ENCODE measurements around the gene ABR. TPM values are rescaled to one million over a fixed set of nuclear protein-coding genes. Genes with fewer than 3 reads are reported as not detected.

ABR gene
- total RNA-seq, 1 donor: 156 TPM

DNA sequence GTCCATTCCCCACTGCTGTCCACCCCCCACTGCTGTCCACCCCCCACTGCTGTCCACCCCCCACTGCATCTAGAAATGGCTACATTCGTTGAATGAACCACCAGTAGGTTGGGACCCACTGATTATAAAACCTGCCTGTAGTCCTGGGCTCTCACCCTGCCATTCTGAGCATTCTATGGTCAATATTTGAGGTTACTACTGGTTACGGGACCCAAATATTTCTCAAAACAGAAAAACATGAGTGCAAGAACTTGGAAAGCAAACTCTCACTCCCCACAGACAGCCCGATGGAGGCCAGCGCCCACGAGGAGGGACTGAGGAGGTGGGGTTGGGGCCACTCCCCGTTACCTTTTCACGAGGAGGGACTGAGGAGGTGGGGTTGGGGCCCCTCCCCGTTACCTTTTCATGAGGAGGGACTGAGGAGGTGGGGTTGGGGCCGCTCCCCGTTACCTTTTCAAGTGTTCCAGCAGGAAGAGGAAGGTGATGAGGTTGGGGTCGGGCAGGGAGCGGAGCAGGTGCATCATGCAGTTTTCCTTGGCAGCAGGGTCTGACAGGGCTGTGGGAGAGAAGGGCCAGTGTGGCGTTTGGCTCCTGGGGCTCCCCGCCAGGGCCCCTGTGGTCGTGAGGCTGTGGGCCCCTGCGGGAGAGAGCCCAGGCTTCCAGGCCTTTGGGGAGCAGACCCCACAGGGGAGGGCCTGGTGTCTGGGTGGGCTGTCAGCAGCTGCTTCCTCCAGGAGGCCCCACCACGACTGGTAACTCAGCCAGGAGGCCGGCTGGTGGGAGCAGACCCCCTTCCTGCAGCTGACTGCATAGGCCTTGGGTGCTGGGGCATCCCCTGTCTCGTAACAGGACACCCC lies 170.3 kb downstream of the ABR start:
- Histone ChIP-seq H3K27ac (ENCODE audit: low read depth, low read length) (no peak overlapping the region), H3K9me3 (ENCODE audit: low read depth, low read length) (no peaks in the 10 kb centered on the region), H3K4me1 (ENCODE audit: insufficient read depth, low read length) (peaks cover 9% of the 10 kb centered on the region), H3K4me3 (ENCODE audit: insufficient read depth, low read length) (no peak overlapping the region), H3K36me3 (ENCODE audit: insufficient read depth, low read length) (peaks cover 29% of the 10 kb centered on the region), H2AFZ (ENCODE audit: low read length) (no peak overlapping the region), H3K4me2 (ENCODE audit: insufficient read depth, low read length) (no peak overlapping the region), H4K20me1 (ENCODE audit: insufficient read depth, low read length) (peaks cover 9% of the 10 kb centered on the region), H3K27me3 (ENCODE audit: insufficient read depth, low read length) (no peaks in the 10 kb centered on the region), H3K79me2 (ENCODE audit: insufficient read depth, low read length) (peaks cover 3% of the 10 kb centered on the region)
- TF ChIP-seq, protein P1, sequence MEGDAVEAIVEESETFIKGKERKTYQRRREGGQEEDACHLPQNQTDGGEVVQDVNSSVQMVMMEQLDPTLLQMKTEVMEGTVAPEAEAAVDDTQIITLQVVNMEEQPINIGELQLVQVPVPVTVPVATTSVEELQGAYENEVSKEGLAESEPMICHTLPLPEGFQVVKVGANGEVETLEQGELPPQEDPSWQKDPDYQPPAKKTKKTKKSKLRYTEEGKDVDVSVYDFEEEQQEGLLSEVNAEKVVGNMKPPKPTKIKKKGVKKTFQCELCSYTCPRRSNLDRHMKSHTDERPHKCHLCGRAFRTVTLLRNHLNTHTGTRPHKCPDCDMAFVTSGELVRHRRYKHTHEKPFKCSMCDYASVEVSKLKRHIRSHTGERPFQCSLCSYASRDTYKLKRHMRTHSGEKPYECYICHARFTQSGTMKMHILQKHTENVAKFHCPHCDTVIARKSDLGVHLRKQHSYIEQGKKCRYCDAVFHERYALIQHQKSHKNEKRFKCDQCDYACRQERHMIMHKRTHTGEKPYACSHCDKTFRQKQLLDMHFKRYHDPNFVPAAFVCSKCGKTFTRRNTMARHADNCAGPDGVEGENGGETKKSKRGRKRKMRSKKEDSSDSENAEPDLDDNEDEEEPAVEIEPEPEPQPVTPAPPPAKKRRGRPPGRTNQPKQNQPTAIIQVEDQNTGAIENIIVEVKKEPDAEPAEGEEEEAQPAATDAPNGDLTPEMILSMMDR (IDR thresholded peaks at IDR 0.05; ENCODE audit: extremely low read depth, low read depth, low read length): no peak
- DNase-seq (ENCODE audit: insufficient read length, low spot score, missing footprints): peak; percentile 86

DNA sequence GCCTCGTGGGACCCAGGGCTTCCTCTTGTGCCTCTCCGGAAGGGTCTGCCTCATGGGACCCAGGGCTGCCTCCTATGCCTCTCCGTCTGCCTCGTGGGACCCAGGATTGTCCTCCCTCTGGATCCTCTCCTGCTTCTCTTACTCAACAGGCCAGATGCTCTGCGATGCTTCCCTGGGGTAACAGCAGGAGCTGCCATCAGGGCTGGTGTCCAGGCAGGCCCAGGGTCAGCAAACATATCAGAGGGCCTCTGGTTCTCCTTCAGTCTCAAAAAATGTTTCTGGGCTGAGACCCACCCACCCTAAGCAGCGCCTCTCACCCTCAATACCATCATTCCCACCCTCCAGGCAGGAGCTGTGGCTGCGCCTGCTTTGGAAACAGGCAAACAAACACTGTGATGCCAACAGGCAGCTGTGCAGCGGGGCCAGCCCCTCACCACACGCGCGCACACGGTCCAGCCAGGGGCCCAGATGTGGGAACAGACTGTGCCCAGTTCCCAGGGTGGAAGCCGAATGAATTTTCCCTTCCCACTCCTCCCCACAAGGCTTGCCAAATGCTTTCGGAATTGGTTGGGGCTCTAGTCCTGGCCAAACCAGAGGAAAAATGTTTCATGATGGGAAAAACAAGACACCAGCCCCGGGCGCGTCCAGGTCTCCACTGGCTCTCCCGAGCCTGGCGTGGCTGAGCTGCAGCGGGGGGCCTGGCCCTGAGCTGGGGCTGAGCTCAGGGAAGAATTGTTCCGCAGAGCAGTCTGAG lies 171.6 kb downstream of the ABR start:
- TF ChIP-seq, protein P1 (IDR thresholded peaks at IDR 0.05; ENCODE audit: extremely low read depth, low read depth, low read length): no peak
- H3K27me3 ChIP-seq (ENCODE audit: insufficient read depth, low read length): no peaks in the 10 kb centered on the region
- H3K4me3 ChIP-seq (ENCODE audit: insufficient read depth, low read length): no peak overlapping the region
- no peak overlapping the region for H3K4me2 ChIP-seq (ENCODE audit: insufficient read depth, low read length)
- H3K4me1 ChIP-seq (ENCODE audit: insufficient read depth, low read length): peaks cover 19% of the 10 kb centered on the region
- no peak overlapping the region for H2AFZ ChIP-seq (ENCODE audit: low read length)
- peaks cover 3% of the 10 kb centered on the region for H3K79me2 ChIP-seq (ENCODE audit: insufficient read depth, low read length)
- H3K36me3 ChIP-seq (ENCODE audit: insufficient read depth, low read length): peaks cover 42% of the 10 kb centered on the region
- H3K27ac ChIP-seq (ENCODE audit: low read depth, low read length): no peak overlapping the region
- no peaks in the 10 kb centered on the region for H3K9me3 ChIP-seq (ENCODE audit: low read depth, low read length)
- peak; percentile 73 for DNase-seq (ENCODE audit: insufficient read length, low spot score, missing footprints)
- peaks cover 19% of the 10 kb centered on the region for H4K20me1 ChIP-seq (ENCODE audit: insufficient read depth, low read length)

DNA sequence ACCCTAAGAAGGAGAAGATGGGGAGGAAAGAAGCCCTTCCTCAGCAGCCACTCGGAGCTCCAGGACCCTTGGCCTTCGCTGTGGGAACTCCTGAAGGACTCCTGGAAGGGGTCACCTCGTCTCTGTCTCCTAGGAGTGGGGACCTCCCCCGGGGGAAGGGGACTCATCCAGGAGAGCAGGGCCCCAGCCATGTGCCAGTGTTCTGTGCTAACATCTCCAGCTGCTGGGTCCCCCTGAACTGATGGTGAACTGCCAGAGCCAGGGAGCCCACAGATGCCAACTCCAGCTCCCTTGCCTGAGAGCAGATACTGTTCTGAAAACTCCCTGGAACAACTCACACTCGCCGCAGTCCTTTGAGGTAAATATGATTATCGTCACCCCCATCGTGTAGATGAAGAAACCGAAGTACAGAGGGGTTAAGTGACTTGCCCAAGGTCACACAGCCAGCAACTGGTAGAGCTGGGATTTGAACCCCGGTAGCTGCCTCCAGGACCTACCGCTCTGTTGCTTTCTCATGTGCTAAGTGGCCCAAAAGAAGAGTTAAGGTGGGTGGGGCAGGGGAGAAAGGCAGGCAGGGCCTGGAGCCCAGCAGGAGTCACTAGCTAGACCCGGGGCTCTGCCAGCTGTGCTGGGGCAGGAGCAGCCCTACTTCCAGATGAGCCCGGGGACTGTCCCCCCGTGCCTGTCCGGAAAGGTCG lies 172.3 kb downstream of the ABR start:
- H3K36me3 ChIP-seq (ENCODE audit: insufficient read depth, low read length): peaks cover 44% of the 10 kb centered on the region

More for the DNA sequence above, 172.3 kb downstream of the ABR start:
- Histone ChIP-seq H4K20me1 (ENCODE audit: insufficient read depth, low read length) (peaks cover 25% of the 10 kb centered on the region), H3K79me2 (ENCODE audit: insufficient read depth, low read length) (peaks cover 3% of the 10 kb centered on the region), H3K27ac (ENCODE audit: low read depth, low read length) (no peak overlapping the region), H3K4me2 (ENCODE audit: insufficient read depth, low read length) (no peak overlapping the region), H3K9me3 (ENCODE audit: low read depth, low read length) (no peaks in the 10 kb centered on the region), H3K4me3 (ENCODE audit: insufficient read depth, low read length) (no peak overlapping the region), H3K4me1 (ENCODE audit: insufficient read depth, low read length) (peaks cover 26% of the 10 kb centered on the region), H2AFZ (ENCODE audit: low read length) (no peak overlapping the region), H3K27me3 (ENCODE audit: insufficient read depth, low read length) (no peaks in the 10 kb centered on the region)
- peak; percentile 89 for DNase-seq (ENCODE audit: insufficient read length, low spot score, missing footprints)
- TF ChIP-seq, protein P1 (IDR thresholded peaks at IDR 0.05; ENCODE audit: extremely low read depth, low read depth, low read length): no peak
